Keratinocyte (primary cell): ENCODE results near the gene ATF7.

Experiments
- EZH2 ChIP-seq: IDR thresholded peaks from one replicate; pipeline ENCODE4 v1.6.1; 2012; ENCODE audit warnings: inconsistent platforms, mild to moderate bottlenecking, low read length, moderate library complexity
- TF ChIP-seq, protein P1 (sequence below), 3 experiments: IDR thresholded peaks in 1 of 3; conservative IDR thresholded peaks in 1 of 3; optimal IDR thresholded peaks in 1 of 3; 2 replicates in 2 of 3; 3 replicates in 1 of 3; pipeline versions ENCODE3 to v1.5.1; 2011; ENCODE audit warnings: low read length in 3 of 3, mild to moderate bottlenecking in 3 of 3, moderate library complexity in 2 of 3, control low read depth in 1 of 3, inconsistent platforms in 1 of 3; ENCODE audit not compliant: insufficient read depth in 2 of 3; ENCODE audit errors: extremely low read depth in 1 of 3

DNA sequence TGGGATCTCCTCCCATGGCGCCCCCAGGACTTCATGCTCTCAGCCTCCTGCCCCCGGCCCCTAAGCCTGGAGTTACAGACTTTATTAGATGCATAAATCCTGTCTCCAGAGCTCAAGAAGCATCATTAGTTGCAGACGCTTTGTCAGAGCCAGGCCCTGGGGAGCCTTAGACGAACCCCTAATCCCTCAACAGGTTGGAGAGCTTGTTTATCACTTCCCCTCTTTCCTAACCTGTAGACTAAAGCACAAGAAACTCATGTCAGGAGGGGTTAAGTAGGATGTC is 118.6 kb downstream of the ATF7 start:
- TF ChIP-seq, protein P1, sequence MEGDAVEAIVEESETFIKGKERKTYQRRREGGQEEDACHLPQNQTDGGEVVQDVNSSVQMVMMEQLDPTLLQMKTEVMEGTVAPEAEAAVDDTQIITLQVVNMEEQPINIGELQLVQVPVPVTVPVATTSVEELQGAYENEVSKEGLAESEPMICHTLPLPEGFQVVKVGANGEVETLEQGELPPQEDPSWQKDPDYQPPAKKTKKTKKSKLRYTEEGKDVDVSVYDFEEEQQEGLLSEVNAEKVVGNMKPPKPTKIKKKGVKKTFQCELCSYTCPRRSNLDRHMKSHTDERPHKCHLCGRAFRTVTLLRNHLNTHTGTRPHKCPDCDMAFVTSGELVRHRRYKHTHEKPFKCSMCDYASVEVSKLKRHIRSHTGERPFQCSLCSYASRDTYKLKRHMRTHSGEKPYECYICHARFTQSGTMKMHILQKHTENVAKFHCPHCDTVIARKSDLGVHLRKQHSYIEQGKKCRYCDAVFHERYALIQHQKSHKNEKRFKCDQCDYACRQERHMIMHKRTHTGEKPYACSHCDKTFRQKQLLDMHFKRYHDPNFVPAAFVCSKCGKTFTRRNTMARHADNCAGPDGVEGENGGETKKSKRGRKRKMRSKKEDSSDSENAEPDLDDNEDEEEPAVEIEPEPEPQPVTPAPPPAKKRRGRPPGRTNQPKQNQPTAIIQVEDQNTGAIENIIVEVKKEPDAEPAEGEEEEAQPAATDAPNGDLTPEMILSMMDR (optimal IDR thresholded peaks at IDR 0.05 in 1 of 3, IDR thresholded peaks at IDR 0.05 in 1 of 3, conservative IDR thresholded peaks at IDR 0.05 in 1 of 3; ENCODE audit: extremely low read depth in 1 of 3, insufficient read depth in 2 of 3, low read length in 3 of 3): no peak
- no peak for TF ChIP-seq EZH2
